HUES48 (cell line): ENCODE measurements around the gene FBXL17.
"Not testable (repeated sequence)": the region's sequence is repeated elsewhere in the genome, so short reads cannot be mapped to it uniquely, and the experiment has no call there.

ENCODE experiments used
- H3K27ac ChIP-seq: one replicate; pipeline ENCODE4 v1.7.0; 2013; ENCODE audit warnings: low read depth, low read length, inconsistent platforms
- H3K27me3 ChIP-seq: 2 replicates; pipeline ENCODE4 v1.6.1; 2013; ENCODE audit warnings: mild to moderate bottlenecking, low read length; ENCODE audit not compliant: control insufficient read depth, insufficient read depth
- H3K36me3 ChIP-seq: 2 replicates; pipeline ENCODE4 v1.6.1; 2013; ENCODE audit warnings: low read length; ENCODE audit not compliant: control insufficient read depth, insufficient read depth
- H3K4me1 ChIP-seq: 2 replicates; pipeline ENCODE4 v1.6.1; 2013; ENCODE audit warnings: mild to moderate bottlenecking, low read length; ENCODE audit not compliant: control insufficient read depth, insufficient read depth
- H3K4me3 ChIP-seq: 2 replicates; pipeline ENCODE4 v1.5.1; 2013; ENCODE audit warnings: mild to moderate bottlenecking, low read depth, low read length
- H3K9ac ChIP-seq: 2 replicates; pipeline ENCODE4 v1.6.1; 2013; ENCODE audit warnings: mild to moderate bottlenecking, low read depth, low read length, moderate library complexity
- H3K9me3 ChIP-seq: 2 replicates; pipeline ENCODE4 v1.6.1; 2013; ENCODE audit warnings: low read length; ENCODE audit not compliant: control insufficient read depth, insufficient read depth

The FBXL17 gene

DNA sequence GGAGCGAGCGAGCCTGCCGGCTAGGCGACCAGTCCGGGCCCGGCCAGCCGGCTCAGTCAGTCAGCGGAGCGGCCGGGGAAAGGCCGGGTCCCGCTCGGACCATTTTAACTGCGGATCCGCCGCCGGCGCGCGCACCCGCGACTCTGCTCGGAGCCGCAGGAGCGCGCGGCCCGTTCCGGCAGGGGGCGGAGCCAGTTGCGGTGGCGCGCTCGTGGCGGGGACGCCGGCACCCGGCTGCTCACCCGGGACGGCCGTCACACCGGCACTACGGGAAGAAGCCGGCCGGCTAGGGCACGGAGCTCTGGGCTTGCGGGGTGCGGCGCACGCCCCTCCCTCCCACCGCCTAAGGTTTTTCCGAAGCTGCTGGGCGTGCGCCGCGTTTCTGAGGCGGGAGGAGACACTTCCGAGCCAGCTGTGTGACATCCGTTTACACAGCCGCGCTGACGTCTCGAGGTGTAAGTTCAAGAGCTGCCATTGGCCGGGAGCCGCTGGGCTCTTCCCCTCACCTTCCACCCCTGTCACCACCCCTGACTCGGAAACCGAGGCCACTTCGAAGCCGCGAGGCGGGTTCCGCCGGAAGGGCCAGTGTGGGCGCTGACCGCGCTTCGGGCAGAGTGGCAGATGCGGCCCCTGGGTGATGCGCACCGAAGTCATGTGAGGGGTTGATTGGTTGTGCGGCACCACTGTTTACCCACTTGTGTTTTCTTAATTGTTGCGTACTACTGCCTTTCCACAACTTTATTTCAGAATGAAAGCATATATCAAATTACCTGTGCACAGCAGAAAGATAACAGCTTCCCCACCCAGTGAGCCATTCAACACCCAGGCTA is at the start of gene FBXL17:
Gene FBXL17, minus strand, starts transcription at position 145 of the 830 bp plus-strand sequence.
- peak within 1 kb of the TSS; percentile 94 for H3K27ac ChIP-seq
- H3K36me3 ChIP-seq = no peaks in the 10 kb centered on the region
- peaks cover 11% of the 10 kb centered on the region for H3K4me1 ChIP-seq
- no peaks in the 10 kb centered on the region for H3K9me3 ChIP-seq
- H3K9ac ChIP-seq = peak within 1 kb of the TSS; percentile 76
- peak within 1 kb of the TSS; percentile 67 for H3K4me3 ChIP-seq
- H3K27me3 ChIP-seq = no peaks in the 10 kb centered on the region

DNA sequence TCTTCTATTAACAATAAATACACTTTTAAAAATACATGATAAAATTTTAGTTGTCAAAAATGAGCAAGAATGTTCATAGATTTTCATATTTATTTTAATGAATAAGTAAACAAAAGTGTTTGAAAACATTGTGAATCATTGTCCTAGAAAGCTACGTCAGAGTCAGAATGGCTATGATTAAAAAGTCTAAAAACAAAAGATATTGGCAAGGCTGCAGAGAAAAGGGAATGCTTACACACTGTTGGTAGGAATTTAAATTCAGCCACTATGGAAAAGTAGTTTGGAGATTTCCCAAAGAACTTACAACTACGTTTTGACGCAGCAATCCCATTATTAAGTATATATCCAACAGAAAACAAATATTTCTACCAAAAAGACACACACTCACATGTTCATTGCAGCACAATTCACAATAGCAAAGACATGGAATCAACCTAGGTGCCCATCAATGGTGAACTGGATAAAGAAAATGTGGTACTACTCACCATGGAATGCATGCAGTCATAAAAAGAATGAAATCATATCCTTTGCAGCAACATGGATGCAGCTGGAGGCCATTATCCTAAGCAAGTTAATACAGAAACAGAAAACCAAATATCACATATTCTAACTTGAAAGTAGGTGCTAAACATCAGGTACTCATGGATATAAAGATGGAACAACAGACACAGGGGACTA is 49.2 kb upstream of the FBXL17 start:
- no peaks in the 10 kb centered on the region for H3K9me3 ChIP-seq
- no peaks in the 10 kb centered on the region for H3K36me3 ChIP-seq
- no peaks in the 10 kb centered on the region for H3K27me3 ChIP-seq
- H3K9ac ChIP-seq = no peak overlapping the region
- H3K4me1 ChIP-seq = no peaks in the 10 kb centered on the region
- H3K27ac ChIP-seq = no peak overlapping the region
- no peak overlapping the region for H3K4me3 ChIP-seq

DNA sequence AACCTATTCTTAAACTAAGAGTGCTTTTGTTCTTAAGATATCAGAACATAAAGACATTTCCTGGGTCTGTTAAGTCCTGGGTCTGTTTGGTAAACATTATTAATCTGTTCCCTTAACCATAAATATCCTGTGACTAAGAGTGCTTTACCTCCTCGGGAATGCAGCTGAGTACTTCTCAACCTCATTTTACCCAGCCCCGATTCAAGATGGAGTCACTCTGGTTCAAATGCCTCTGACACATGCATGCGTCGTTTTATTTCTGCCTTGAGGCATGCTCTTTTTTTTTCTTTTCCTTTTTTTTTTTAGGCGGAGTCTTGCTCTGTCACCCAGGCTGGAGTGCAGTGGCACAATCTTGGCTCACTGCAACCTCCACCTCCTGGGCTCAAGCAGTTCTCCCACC is 39.8 kb upstream of the FBXL17 start:
- H3K36me3 ChIP-seq = no peaks in the 10 kb centered on the region
- no peak overlapping the region for H3K27ac ChIP-seq
- no peak overlapping the region for H3K9ac ChIP-seq
- H3K9me3 ChIP-seq = no peaks in the 10 kb centered on the region; the same call in 1 of the 2 replicates
- no peaks in the 10 kb centered on the region for H3K4me1 ChIP-seq
- no peaks in the 10 kb centered on the region for H3K27me3 ChIP-seq
- H3K4me3 ChIP-seq = no peak overlapping the region

DNA sequence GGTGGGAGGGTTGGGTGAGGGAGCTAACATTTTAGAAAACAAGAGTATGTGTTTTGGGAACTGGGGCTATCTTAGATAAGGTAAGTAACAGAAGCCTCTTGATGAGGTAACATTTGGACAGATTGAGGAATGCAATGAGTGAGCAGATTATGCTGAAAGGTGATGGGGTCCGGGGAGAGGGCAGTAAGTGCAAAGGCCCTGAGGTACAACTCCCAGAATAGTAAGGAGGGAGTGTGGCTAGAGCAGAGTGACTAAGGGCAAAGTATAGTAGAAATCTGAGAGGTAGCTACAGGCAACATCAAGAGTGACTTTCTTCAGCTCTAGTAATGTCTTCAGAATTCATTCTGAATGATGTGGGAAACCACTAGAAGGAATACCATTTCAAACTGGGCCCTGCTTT is 38.9 kb upstream of the FBXL17 start:
- Histone ChIP-seq H3K9me3 (no peaks in the 10 kb centered on the region; the same call in 1 of the 2 replicates), H3K9ac (no peak overlapping the region), H3K4me1 (no peaks in the 10 kb centered on the region), H3K27ac (no peak overlapping the region), H3K4me3 (no peak overlapping the region), H3K36me3 (no peaks in the 10 kb centered on the region), H3K27me3 (no peaks in the 10 kb centered on the region)

DNA sequence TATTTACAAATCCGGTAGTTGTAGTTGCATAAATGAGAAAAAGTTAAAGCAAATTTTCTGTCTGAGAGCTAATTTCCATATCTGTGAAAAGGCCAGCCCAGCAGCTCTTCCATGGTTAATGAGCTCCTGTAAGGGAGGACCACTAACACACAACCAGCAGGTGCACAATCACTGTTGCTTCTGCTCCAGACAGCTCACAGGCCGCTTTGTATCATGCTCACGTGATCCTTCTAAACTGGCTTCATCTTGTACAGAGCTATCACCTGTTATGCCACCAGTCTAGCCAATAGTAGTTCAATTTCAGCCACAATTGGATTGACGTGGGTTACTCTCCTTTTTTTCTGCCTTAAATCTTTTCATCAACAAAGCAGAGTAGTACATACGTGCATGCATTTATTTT is 38.3 kb upstream of the FBXL17 start:
- H3K9me3 ChIP-seq = no peaks in the 10 kb centered on the region; the same call in 1 of the 2 replicates
- no peak overlapping the region for H3K4me3 ChIP-seq
- no peak overlapping the region for H3K9ac ChIP-seq
- no peaks in the 10 kb centered on the region for H3K27me3 ChIP-seq
- no peaks in the 10 kb centered on the region for H3K36me3 ChIP-seq
- H3K27ac ChIP-seq = no peak overlapping the region
- H3K4me1 ChIP-seq = no peaks in the 10 kb centered on the region

DNA sequence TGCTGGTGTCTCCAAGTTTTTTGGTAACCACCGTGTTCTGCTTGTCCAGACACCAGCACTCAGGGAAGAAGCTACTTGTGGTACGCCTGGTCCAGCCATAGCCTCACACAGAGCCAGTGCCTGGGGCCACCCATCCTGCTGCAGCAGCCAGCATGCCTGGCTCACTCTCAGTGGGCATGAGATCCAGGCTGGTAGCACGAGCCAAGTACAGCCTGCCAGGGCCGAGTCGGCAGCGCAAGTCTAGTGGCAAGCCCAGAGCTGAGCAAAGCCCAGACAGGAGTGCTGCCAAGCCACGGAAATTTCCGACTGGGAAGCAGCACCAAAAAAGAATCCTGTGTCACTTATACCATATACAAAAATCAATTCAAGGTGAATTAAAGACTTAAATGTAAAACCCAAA is 36.3 kb upstream of the FBXL17 start:
- Histone ChIP-seq H3K4me1 (no peaks in the 10 kb centered on the region), H3K9me3 (no peaks in the 10 kb centered on the region; the same call in 1 of the 2 replicates), H3K9ac (no peak overlapping the region), H3K27me3 (no peaks in the 10 kb centered on the region), H3K36me3 (no peaks in the 10 kb centered on the region), H3K27ac (no peak overlapping the region), H3K4me3 (no peak overlapping the region)

DNA sequence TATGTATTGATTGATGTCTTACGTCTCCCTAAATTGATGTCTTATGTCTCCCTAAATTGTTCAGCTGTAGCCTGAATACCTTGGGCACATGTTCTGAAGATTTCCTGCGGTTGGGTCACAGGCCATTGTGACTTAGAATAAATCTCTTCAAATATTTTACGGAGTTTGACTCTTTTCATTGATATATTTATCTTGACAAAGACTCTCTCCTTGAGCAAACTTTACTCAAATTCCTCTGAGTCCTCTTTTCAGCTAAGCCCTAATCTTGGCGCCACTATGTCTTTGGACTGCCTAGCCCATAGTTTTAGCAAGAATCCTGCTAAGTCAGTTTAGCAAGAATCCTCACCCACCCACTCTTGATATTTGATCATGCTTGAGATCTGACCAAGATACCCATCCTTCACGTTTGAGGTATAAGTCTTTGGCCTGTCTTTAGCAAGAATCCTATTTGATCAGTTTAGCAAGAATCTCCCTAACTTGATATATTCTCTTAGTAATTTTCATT is 35.3 kb upstream of the FBXL17 start:
- Histone ChIP-seq H3K9me3 (no peaks in the 10 kb centered on the region; the same call in 1 of the 2 replicates), H3K4me3 (no peak overlapping the region), H3K4me1 (no peaks in the 10 kb centered on the region), H3K27me3 (no peaks in the 10 kb centered on the region), H3K9ac (no peak overlapping the region), H3K36me3 (no peaks in the 10 kb centered on the region), H3K27ac (no peak overlapping the region)

DNA sequence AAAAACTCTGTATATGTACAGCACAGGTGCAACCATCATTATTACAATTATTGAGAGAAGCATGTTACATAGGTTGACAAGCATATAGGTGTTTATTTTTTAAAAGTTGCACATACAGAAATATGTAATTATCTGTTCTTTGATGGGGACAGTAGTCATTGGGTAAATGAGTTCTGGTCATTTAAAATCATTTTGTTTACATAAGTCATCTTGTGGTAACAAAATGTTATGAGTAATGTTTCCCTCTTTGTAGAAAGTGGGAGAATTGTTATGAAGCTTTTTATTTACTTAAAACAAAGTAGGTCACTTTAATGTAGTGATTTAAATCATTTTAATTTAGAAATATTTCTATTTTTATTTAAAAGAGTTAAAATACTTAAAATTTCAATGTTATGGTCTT is 33.8 kb upstream of the FBXL17 start:
- H3K9me3 ChIP-seq = no peaks in the 10 kb centered on the region
- H3K4me1 ChIP-seq = peaks cover 8% of the 10 kb centered on the region; the same call in 1 of the 2 replicates

DNA sequence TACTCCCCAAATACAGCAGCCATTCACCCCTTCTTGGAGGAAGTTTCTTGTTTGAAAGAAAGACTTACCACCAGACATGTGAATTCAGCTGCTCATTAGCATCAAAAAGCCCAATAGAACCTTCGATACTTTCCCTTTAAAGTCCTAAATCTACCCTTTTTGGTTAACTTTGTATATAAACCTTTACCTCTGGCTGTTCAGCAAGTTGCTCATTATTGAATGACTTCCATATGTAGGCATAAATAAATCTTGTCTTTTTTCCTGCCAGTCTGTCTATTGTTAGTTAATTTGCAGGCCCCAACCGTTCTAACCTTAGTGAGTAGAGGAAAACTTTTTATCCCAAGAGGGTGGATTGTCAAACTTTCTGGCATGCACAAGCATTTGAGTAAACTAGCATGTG is 27.9 kb upstream of the FBXL17 start:
- H3K36me3 ChIP-seq = no peaks in the 10 kb centered on the region
- peak overlapping the region; percentile 26; the same call in 1 of the 2 replicates for H3K4me3 ChIP-seq
- no peak overlapping the region for H3K9ac ChIP-seq
- H3K4me1 ChIP-seq = peaks cover 21% of the 10 kb centered on the region
- H3K27me3 ChIP-seq = no peaks in the 10 kb centered on the region
- no peaks in the 10 kb centered on the region for H3K9me3 ChIP-seq
- peak overlapping the region; percentile 15 for H3K27ac ChIP-seq

More for the DNA sequence above, 33.8 kb upstream of the FBXL17 start:
- Histone ChIP-seq H3K27me3 (no peaks in the 10 kb centered on the region), H3K36me3 (no peaks in the 10 kb centered on the region), H3K27ac (no peak overlapping the region), H3K4me3 (no peak overlapping the region), H3K9ac (no peak overlapping the region)

DNA sequence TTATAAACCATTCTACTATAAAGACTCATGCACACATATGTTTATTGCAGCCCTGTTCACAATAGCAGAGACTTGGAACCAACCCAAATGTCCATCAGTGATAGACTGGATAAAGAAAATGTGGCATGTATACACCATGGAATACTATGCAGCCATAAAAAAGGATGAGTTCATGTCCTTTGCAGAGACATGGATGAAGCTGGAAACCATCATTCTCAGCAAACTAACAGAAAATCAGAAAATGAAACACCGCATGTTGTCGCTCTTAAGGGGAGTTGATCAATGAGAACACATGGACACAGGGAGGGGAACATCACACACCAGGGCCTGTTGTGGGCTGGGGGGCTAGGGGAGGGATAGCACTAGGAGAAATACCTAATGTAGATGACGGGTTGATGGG is 23.3 kb upstream of the FBXL17 start:
- H3K4me3 ChIP-seq, H3K9me3 ChIP-seq, H3K9ac ChIP-seq, H3K27me3 ChIP-seq, H3K27ac ChIP-seq, H3K36me3 ChIP-seq, H3K4me1 ChIP-seq: not testable (repeated sequence)

DNA sequence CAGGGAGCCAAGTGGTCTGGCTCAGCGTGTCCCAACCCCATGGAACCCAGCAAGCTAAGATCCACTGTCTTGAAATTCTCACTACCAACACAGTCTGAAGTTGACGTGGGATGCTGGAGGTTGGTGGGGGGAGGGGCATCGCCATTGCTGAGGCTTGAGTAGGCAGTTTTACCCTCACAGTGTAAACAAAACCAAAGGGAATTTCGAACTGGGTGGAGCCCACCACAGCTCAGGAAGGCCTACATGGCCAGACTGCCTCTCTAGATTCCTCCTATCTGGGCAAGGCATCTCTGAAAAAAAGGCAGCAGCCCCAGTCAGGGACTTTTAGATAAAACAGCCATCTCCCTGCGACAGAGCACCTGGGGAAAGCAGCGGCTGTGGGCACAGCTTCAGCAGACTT is 17.1 kb upstream of the FBXL17 start:
- H3K4me1 ChIP-seq = no peaks in the 10 kb centered on the region
- H3K36me3 ChIP-seq = no peaks in the 10 kb centered on the region
- no peaks in the 10 kb centered on the region for H3K27me3 ChIP-seq
- H3K4me3 ChIP-seq = no peak overlapping the region
- H3K9me3 ChIP-seq = no peaks in the 10 kb centered on the region; the same call in 1 of the 2 replicates
- H3K27ac ChIP-seq = no peak overlapping the region
- no peak overlapping the region for H3K9ac ChIP-seq
